ENCODE measurements around the gene ACO2. TPM values are rescaled to one million over a fixed set of nuclear protein-coding genes. Genes with fewer than 3 reads are reported as not detected.

The ACO2 gene
- total RNA-seq, 1 experiment from 2014 or later: 66.6 TPM

GRCh38 chr22:41548830-41549211, 79.9 kb downstream of the ACO2 start:
- H3K18ac ChIP-seq (ENCODE audit: insufficient read length, low read depth, low read length): no peak overlapping the region
- no peak overlapping the region for H3T11ph ChIP-seq (ENCODE audit: low read length)
- no peaks in the 10 kb centered on the region for H3K23me2 ChIP-seq (ENCODE audit: insufficient read length, low read depth, low read length, poor library complexity, severe bottlenecking)
- Mint-ChIP-seq H3K9me3 (no peaks in the 10 kb centered on the region), H3K36me3 (ENCODE audit: insufficient read depth in 1 of 3, low read depth in 3 of 3) (peaks cover 0 to 2% (median 0%) of the 10 kb centered on the region in 3 experiments; a peak in 2 of 7 replicates), H3K4me3 (no peak overlapping the region), H3K27me3 (ENCODE audit: low read depth) (peaks cover 7% of the 10 kb centered on the region), H3K4me1 (peaks cover 8 to 29% of the 10 kb centered on the region in 2 experiments), H3K27ac (no peak overlapping the region)
- no peak for TF ChIP-seq CTCF (conservative IDR thresholded peaks at IDR 0.05)
- no peaks in the 10 kb centered on the region for H4K20me1 ChIP-seq (ENCODE audit: control insufficient read depth, insufficient read depth, insufficient read length)
- H2AFZ ChIP-seq (ENCODE audit: low read length): no peak overlapping the region
- H3K23ac ChIP-seq (ENCODE audit: insufficient read length, low read depth, low read length): no peak overlapping the region
- H3K79me2 ChIP-seq (ENCODE audit: insufficient read depth, low read length): no peaks in the 10 kb centered on the region; the same call in 1 of the 2 replicates
- no peak overlapping the region for H3K4me2 ChIP-seq (ENCODE audit: insufficient read depth, insufficient read length, low read length)
- H3K9me3 ChIP-seq (ENCODE audit: control insufficient read depth, low read depth, low read length): no peaks in the 10 kb centered on the region
- no peak overlapping the region for H3K56ac ChIP-seq (ENCODE audit: insufficient read length, low read depth, low read length)
- H3K27ac ChIP-seq (ENCODE audit: insufficient read length, low read depth, low read length): no peak overlapping the region
- no peak overlapping the region for H4K91ac ChIP-seq (ENCODE audit: insufficient read length, low read depth, low read length)
- H4K5ac ChIP-seq (ENCODE audit: insufficient read length, low read depth, low read length): no peak overlapping the region
- no peaks in the 10 kb centered on the region for H3K4me1 ChIP-seq (ENCODE audit: insufficient read depth, low read length)
- no peak overlapping the region for H2BK120ac ChIP-seq (ENCODE audit: low read depth, low read length, poor library complexity, severe bottlenecking)
- H2AK5ac ChIP-seq (ENCODE audit: insufficient read length, low read length): no peak overlapping the region
- no peaks in the 10 kb centered on the region for H3K79me1 ChIP-seq (ENCODE audit: insufficient read depth, low read depth, low read length, poor library complexity, severe bottlenecking)
- H2BK5ac ChIP-seq (ENCODE audit: insufficient read length, low read length): no peak overlapping the region
- no peak overlapping the region for H2BK12ac ChIP-seq (ENCODE audit: insufficient read length, low read depth, low read length)
- no peaks in the 10 kb centered on the region for H3K27me3 ChIP-seq (ENCODE audit: insufficient read depth, low read length)
- no peak overlapping the region for H4K8ac ChIP-seq (replicated peaks; ENCODE audit: insufficient read length, low read depth, low read length)
- no CpG with 5 or more reads among the region's 5 CpGs for whole genome bisulfite sequencing (ENCODE audit: extremely low coverage, insufficient read length, low lambda C conversion rate)
- H2BK20ac ChIP-seq (ENCODE audit: low read depth, low read length, poor library complexity, severe bottlenecking): no peak overlapping the region
- no peak overlapping the region for H3K4ac ChIP-seq (ENCODE audit: low read depth, low read length)
- H2BK15ac ChIP-seq (ENCODE audit: low read depth, low read length): no peak overlapping the region
- no peak for DNase-seq
- no peak overlapping the region for H3K14ac ChIP-seq (ENCODE audit: insufficient read depth, low read length)
- no peak overlapping the region for H3K9ac ChIP-seq (ENCODE audit: extremely low read depth, insufficient read length, low read length)

Measured in H9 (cell line).